HepG2 (cell line): ENCODE measurements around the gene GP1BA. TPM values are rescaled to one million over a fixed set of nuclear protein-coding genes. Genes with fewer than 3 reads are reported as not detected.

Source experiments
- ESRRA ChIP-seq: sonication (generic); formaldehyde crosslinking; IDR thresholded peaks from 2 replicates; pipeline ENCODE4 v1.5.1; 2020; ENCODE audit warnings: mild to moderate bottlenecking, low read depth, missing genetic modification reagents
- HNRNPL ChIP-seq: fragments of 200-400 bp; formaldehyde crosslinking; IDR thresholded peaks from 2 replicates; pipeline ENCODE4 v1.6.1; 2017; ENCODE audit warnings: mild to moderate bottlenecking, low read depth, low read length
- HNRNPLL ChIP-seq: fragments of 200-400 bp; formaldehyde crosslinking; IDR thresholded peaks from 2 replicates; pipeline ENCODE4 v1.6.1; 2017; ENCODE audit warnings: mild to moderate bottlenecking, low read depth, low read length; ENCODE audit not compliant: poor library complexity, severe bottlenecking
- POLR2AphosphoS5 ChIP-seq: IDR thresholded peaks from 2 replicates; pipeline ENCODE4 v1.6.1; 2012; ENCODE audit warnings: low read depth, low read length
- SATB2 ChIP-seq: sonication (generic); formaldehyde crosslinking; IDR thresholded peaks from 2 replicates; pipeline ENCODE4 v1.5.0; 2020; ENCODE audit warnings: missing genetic modification reagents
- TEAD3 ChIP-seq: optimal IDR thresholded peaks from 2 replicates; pipeline ENCODE3; 2016; ENCODE audit warnings: borderline replicate concordance
- TGIF2 ChIP-seq: IDR thresholded peaks from 2 replicates; pipeline ENCODE4 v1.6.1; 2016; ENCODE audit warnings: control low read depth, missing compliant biosample characterization
- THAP11 ChIP-seq: IDR thresholded peaks from 2 replicates; pipeline ENCODE4 v1.6.1; 2016; ENCODE audit warnings: missing biosample characterization, missing genetic modification reagents
- ZC3H4 ChIP-seq: sonication (generic); formaldehyde crosslinking; IDR thresholded peaks from 2 replicates; pipeline ENCODE4 v1.4.0; 2020; ENCODE audit warnings: missing genetic modification reagents, borderline replicate concordance
- ZNF160 ChIP-seq: sonication (generic); formaldehyde crosslinking; IDR thresholded peaks from 2 replicates; pipeline ENCODE4 v1.8.0; 2022; ENCODE audit warnings: mild to moderate bottlenecking, inconsistent platforms, missing genetic modification reagents
- ZNF274 ChIP-seq: sonication (generic); formaldehyde crosslinking; IDR thresholded peaks from 2 replicates; pipeline ENCODE4 v1.5.1; 2020; ENCODE audit warnings: mild to moderate bottlenecking, missing genetic modification reagents
- ZNF329 ChIP-seq: sonication (generic); formaldehyde crosslinking; IDR thresholded peaks from 2 replicates; pipeline ENCODE4 v1.9.0; 2021; ENCODE audit warnings: low read depth, mild to moderate bottlenecking, missing genetic modification reagents
- ZNF550 ChIP-seq: sonication (generic); formaldehyde crosslinking; IDR thresholded peaks from 2 replicates; pipeline ENCODE4 v1.4.0; 2020; ENCODE audit warnings: mild to moderate bottlenecking, missing genetic modification reagents, borderline replicate concordance
- ZNF557 ChIP-seq: sonication (generic); formaldehyde crosslinking; IDR thresholded peaks from 2 replicates; pipeline ENCODE4 v1.4.0; 2020; ENCODE audit warnings: missing genetic modification reagents
- ZNF724P ChIP-seq: sonication (generic); formaldehyde crosslinking; IDR thresholded peaks from 2 replicates; pipeline ENCODE4 v1.8.0; 2022; ENCODE audit warnings: missing genetic modification reagents, borderline replicate concordance
- ZSCAN31 ChIP-seq: sonication (generic); formaldehyde crosslinking; IDR thresholded peaks from 2 replicates; pipeline ENCODE4 v1.5.0; 2020; ENCODE audit warnings: low read depth, mild to moderate bottlenecking, missing genetic modification reagents
- polyA plus RNA-seq, 8 experiments: library from polyadenylated mRNA; depleted of rRNA in 3 of 8; stranded (reverse) in 7 of 8; unstranded in 1 of 8; fragments of >200 nt; fragmentation: Illumina TruSeq in 4 of 8; extraction: Trizol in 4 of 8; gene quantifications; 2 replicates each; pipeline versions ENCODE4 v1.2.1 to v1.2.3, GENCODE V29; 2011 to 2016; ENCODE audit warnings: low read depth in 4 of 8, missing spikeins in 1 of 8, mixed read lengths in 1 of 8; ENCODE audit not compliant: insufficient read depth in 1 of 8
- total RNA-seq, 5 experiments: library from RNA; depleted of rRNA; stranded (reverse); fragments of >200 nt; fragmentation: Illumina TruSeq; extraction: Trizol; gene quantifications; 2 replicates each; pipeline ENCODE4 v1.2.3, GENCODE V29; 2016; ENCODE audit warnings: low read depth in 1 of 5
- TF ChIP-seq, protein P1 (sequence below), 2 experiments: fragments of 450-650 bp in 1 of 2; sonication (generic) in 1 of 2; formaldehyde crosslinking; IDR thresholded peaks; 2 replicates each; pipeline versions ENCODE4 v1.5.0 to v1.8.0; 2020 to 2022; ENCODE audit warnings: mild to moderate bottlenecking in 1 of 2, missing genetic modification reagents in 1 of 2
- TF ChIP-seq, protein P2 (sequence below): sonication (generic); formaldehyde crosslinking; IDR thresholded peaks from 2 replicates; pipeline ENCODE4 v1.5.1; 2020; ENCODE audit warnings: mild to moderate bottlenecking, missing genetic modification reagents, moderate library complexity
- TF ChIP-seq, protein P3 (sequence below): sonication (generic); formaldehyde crosslinking; IDR thresholded peaks from 2 replicates; pipeline ENCODE4 v1.8.0; 2023; ENCODE audit warnings: mild to moderate bottlenecking, missing genetic modification reagents
- TF ChIP-seq, protein P4 (sequence below), 2 experiments: sonication (generic) in 1 of 2; formaldehyde crosslinking in 1 of 2; IDR thresholded peaks; 2 replicates each; pipeline versions ENCODE4 v1.4.0 to v1.6.1; 2016 to 2020; ENCODE audit warnings: borderline replicate concordance in 1 of 2, low read depth in 1 of 2, mild to moderate bottlenecking in 1 of 2, missing genetic modification reagents in 1 of 2

The GP1BA gene
- total and polyA plus RNA-seq, 2 of the 13 experiments (the other 11 are each of a cell fraction or from before 2014, with no cell fraction given): not detected

DNA sequence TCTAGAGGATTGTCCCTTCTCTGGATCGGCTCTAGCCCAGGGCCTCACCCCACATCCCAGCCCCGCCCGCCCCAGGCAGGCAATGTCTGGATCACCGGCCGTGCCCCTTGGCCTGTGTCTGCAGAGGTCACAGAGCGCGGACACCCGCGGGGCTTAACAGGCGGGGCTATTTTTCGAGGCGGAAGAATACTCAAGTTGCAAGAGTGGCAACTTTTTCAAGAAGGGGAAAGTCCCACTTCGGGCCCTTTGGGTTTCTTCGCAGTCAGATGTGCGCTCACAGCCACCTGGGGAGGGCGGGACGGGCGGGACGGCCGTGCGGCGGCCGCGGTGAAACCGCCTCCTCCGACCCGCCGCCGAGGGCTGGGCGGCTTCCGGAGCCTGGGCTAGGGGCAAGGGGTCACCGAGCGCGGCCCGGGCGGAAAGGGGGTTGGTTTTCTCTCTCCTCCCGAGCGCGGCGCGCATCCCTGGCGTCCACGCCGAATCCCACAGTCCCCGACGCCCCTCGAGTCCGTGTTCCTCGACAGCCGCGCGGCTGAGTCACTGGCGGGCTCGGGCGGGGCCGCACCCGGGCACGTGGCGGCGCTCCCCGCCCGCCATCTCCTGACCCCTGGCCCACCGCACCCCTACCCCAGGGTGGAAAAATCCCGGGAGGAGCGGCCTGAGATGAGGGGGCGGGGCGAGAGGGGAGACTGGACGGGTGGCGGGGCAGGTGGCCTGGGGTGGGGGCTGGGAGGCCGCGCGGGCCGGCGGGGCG is 17.4 kb downstream of the GP1BA start (continued):
- TF ChIP-seq ZSCAN31 (CRISPR knock-in tag) (no peak; the same call in 1 of the 2 replicates), HNRNPLL (no peak), ZNF724P (CRISPR knock-in tag) (no peak), ESRRA (CRISPR knock-in tag) (peak; percentile 69), ZC3H4 (CRISPR knock-in tag) (peak; percentile 72; the same call in 1 of the 2 replicates), ZNF329 (CRISPR knock-in tag) (peak; percentile 72; the same call in 1 of the 2 replicates), ZNF550 (no peak), ZNF557 (CRISPR knock-in tag) (no peak), THAP11 (CRISPR knock-in tag) (0 out of 2 replicates have a peak, but pooled peaks have one; percentile 28), SATB2 (0 out of 2 replicates have a peak, but pooled peaks have one; percentile 37), ZNF160 (peak; percentile 62; the same call in 1 of the 2 replicates), TGIF2 (peak; percentile 51; the same call in 1 of the 2 replicates), POLR2AphosphoS5 (peak; percentile 27; the same call in 1 of the 2 replicates), HNRNPL (0 out of 2 replicates have a peak, but pooled peaks have one; percentile 48), TEAD3 (CRISPR knock-in tag) (peak; percentile 31), ZNF274 (0 out of 2 replicates have a peak, but pooled peaks have one; percentile 39)
- TF ChIP-seq, protein P1, sequence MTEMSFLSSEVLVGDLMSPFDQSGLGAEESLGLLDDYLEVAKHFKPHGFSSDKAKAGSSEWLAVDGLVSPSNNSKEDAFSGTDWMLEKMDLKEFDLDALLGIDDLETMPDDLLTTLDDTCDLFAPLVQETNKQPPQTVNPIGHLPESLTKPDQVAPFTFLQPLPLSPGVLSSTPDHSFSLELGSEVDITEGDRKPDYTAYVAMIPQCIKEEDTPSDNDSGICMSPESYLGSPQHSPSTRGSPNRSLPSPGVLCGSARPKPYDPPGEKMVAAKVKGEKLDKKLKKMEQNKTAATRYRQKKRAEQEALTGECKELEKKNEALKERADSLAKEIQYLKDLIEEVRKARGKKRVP (CRISPR knock-in tag; IDR thresholded peaks at IDR 0.05): peak in 1 of 2 experiments; percentile 59; a peak in 1 of 4 replicates
- TF ChIP-seq, protein P2, sequence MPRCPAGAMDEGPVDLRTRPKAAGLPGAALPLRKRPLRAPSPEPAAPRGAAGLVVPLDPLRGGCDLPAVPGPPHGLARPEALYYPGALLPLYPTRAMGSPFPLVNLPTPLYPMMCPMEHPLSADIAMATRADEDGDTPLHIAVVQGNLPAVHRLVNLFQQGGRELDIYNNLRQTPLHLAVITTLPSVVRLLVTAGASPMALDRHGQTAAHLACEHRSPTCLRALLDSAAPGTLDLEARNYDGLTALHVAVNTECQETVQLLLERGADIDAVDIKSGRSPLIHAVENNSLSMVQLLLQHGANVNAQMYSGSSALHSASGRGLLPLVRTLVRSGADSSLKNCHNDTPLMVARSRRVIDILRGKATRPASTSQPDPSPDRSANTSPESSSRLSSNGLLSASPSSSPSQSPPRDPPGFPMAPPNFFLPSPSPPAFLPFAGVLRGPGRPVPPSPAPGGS: 0 out of 2 replicates have a peak, but pooled peaks have one; percentile 27
- TF ChIP-seq, protein P3, sequence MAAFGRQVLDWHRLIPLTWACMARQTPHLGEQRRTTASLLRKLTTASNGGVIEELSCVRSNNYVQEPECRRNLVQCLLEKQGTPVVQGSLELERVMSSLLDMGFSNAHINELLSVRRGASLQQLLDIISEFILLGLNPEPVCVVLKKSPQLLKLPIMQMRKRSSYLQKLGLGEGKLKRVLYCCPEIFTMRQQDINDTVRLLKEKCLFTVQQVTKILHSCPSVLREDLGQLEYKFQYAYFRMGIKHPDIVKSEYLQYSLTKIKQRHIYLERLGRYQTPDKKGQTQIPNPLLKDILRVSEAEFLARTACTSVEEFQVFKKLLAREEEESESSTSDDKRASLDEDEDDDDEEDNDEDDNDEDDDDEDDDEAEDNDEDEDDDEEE (CRISPR knock-in tag): 0 out of 2 replicates have a peak, but pooled peaks have one; percentile 12
- TF ChIP-seq, protein P4, sequence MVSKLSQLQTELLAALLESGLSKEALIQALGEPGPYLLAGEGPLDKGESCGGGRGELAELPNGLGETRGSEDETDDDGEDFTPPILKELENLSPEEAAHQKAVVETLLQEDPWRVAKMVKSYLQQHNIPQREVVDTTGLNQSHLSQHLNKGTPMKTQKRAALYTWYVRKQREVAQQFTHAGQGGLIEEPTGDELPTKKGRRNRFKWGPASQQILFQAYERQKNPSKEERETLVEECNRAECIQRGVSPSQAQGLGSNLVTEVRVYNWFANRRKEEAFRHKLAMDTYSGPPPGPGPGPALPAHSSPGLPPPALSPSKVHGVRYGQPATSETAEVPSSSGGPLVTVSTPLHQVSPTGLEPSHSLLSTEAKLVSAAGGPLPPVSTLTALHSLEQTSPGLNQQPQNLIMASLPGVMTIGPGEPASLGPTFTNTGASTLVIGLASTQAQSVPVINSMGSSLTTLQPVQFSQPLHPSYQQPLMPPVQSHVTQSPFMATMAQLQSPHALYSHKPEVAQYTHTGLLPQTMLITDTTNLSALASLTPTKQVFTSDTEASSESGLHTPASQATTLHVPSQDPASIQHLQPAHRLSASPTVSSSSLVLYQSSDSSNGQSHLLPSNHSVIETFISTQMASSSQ (IDR thresholded peaks at IDR 0.05; ENCODE audit: low read depth): no peak
- TF ChIP-seq, protein P4 (CRISPR knock-in tag; IDR thresholded peaks at IDR 0.05; ENCODE audit: borderline replicate concordance): peak; percentile 37; the same call in 1 of the 2 replicates
